Keratinocyte (primary cell): ENCODE measurements around the gene S100A2. TPM values are rescaled to one million over a fixed set of nuclear protein-coding genes. Genes with fewer than 3 reads are reported as not detected.

Experiments
- DNase-seq: peaks from one replicate; pipeline ENCODE4 v3.0.0-alpha.2; 2011; ENCODE audit warnings: low read depth, missing footprints, low spot score
- FAIRE-seq: peaks from 2 replicates; lab custom pipeline; 2011; peaks lifted over from hg19 to GRCh38; lab: Jason Lieb, UNC
- H2AFZ ChIP-seq: 2 replicates; pipeline ENCODE4 v1.6.0; 2012; ENCODE audit warnings: low read length, control low read depth, inconsistent platforms; ENCODE audit not compliant: control insufficient read depth
- H3K27ac ChIP-seq: 2 replicates; pipeline ENCODE4 v1.5.1; 2011; ENCODE audit warnings: low read length; ENCODE audit not compliant: control insufficient read depth, insufficient read depth
- H3K27me3 ChIP-seq: 3 replicates; pipeline ENCODE4 v1.6.0; 2011; ENCODE audit warnings: low read length; ENCODE audit not compliant: control insufficient read depth, insufficient read depth; ENCODE audit errors: extremely low read depth
- H3K36me3 ChIP-seq, 2 experiments: 2 replicates in 1 of 2; 3 replicates in 1 of 2; pipeline ENCODE4 v1.5.1; 2011; ENCODE audit warnings: low read length in 2 of 2, mild to moderate bottlenecking in 1 of 2; ENCODE audit not compliant: control insufficient read depth in 2 of 2, insufficient read depth in 2 of 2; ENCODE audit errors: extremely low read depth in 1 of 2
- H3K4me1 ChIP-seq: 3 replicates; pipeline ENCODE4 v1.5.1; 2011; ENCODE audit warnings: low read length; ENCODE audit not compliant: control insufficient read depth, insufficient read depth; ENCODE audit errors: extremely low read depth
- H3K4me2 ChIP-seq: 3 replicates; pipeline ENCODE4 v1.6.0; 2011; ENCODE audit warnings: low read depth, low read length; ENCODE audit not compliant: control insufficient read depth, insufficient read depth; ENCODE audit errors: extremely low read depth
- H3K4me3 ChIP-seq, 3 experiments: fragments of 200-600 bp in 1 of 3; sonication (generic) in 1 of 3; 2 replicates in 2 of 3; 3 replicates in 1 of 3; pipeline ENCODE4 v1.5.1; 2011 to 2016; ENCODE audit warnings: low read length in 3 of 3, mild to moderate bottlenecking in 3 of 3, control low read depth in 2 of 3, inconsistent platforms in 1 of 3, low read depth in 1 of 3, mixed read lengths in 1 of 3, mixed run types in 1 of 3, moderate library complexity in 1 of 3; ENCODE audit not compliant: control insufficient read depth in 2 of 3, insufficient read depth in 2 of 3; ENCODE audit errors: extremely low read depth in 1 of 3
- H3K79me2 ChIP-seq: 2 replicates; pipeline ENCODE4 v1.6.0; 2012; ENCODE audit warnings: low read length; ENCODE audit not compliant: control insufficient read depth, insufficient read depth
- H3K9ac ChIP-seq: 3 replicates; pipeline ENCODE4 v1.6.0; 2011; ENCODE audit warnings: low read length; ENCODE audit not compliant: control insufficient read depth, insufficient read depth; ENCODE audit errors: extremely low read depth
- H3K9me1 ChIP-seq: 3 replicates; pipeline ENCODE4 v1.6.0; 2011; ENCODE audit warnings: low read length; ENCODE audit not compliant: control insufficient read depth, insufficient read depth; ENCODE audit errors: extremely low read depth
- H3K9me3 ChIP-seq: 2 replicates; pipeline ENCODE4 v1.5.1; 2012; ENCODE audit warnings: low read depth, low read length; ENCODE audit not compliant: control insufficient read depth
- H4K20me1 ChIP-seq: 3 replicates; pipeline ENCODE4 v1.6.0; 2011; ENCODE audit warnings: low read length; ENCODE audit not compliant: control insufficient read depth, insufficient read depth; ENCODE audit errors: extremely low read depth
- CTCF ChIP-seq, 3 experiments: IDR thresholded peaks in 1 of 3; conservative IDR thresholded peaks in 1 of 3; optimal IDR thresholded peaks in 1 of 3; 2 replicates in 2 of 3; 3 replicates in 1 of 3; pipeline versions ENCODE3 to v1.5.1; 2011; ENCODE audit warnings: low read length in 3 of 3, mild to moderate bottlenecking in 3 of 3, moderate library complexity in 2 of 3, control low read depth in 1 of 3, inconsistent platforms in 1 of 3; ENCODE audit not compliant: insufficient read depth in 2 of 3; ENCODE audit errors: extremely low read depth in 1 of 3
- EZH2 ChIP-seq: IDR thresholded peaks from one replicate; pipeline ENCODE4 v1.6.1; 2012; ENCODE audit warnings: inconsistent platforms, mild to moderate bottlenecking, low read length, moderate library complexity
- dilution Hi-C: fragments of 300-500 bp; cut with MboI; formaldehyde crosslinking; loops from one replicate; pipeline ENCODE4 v1.7.0; 2020; ENCODE audit warnings: low sequenced_read_pairs; ENCODE audit not compliant: extremely low pct_ligation_motif_present
- polyA plus RNA-seq, 5 experiments: library from polyadenylated mRNA; depleted of rRNA in 3 of 5; stranded (reverse) in 3 of 5; stranded (forward) in 1 of 5; unstranded in 1 of 5; fragments of >200 nt; gene quantifications; 1 replicate in 1 of 5; 2 replicates in 3 of 5; 3 replicates in 1 of 5; pipeline versions ENCODE4 v1.2.1 to v1.2.3, GENCODE V29; 2011 to 2012; ENCODE audit warnings: missing spikeins in 2 of 5, low read depth in 1 of 5, low replicate concordance in 1 of 5

S100A2 gene
- polyA plus RNA-seq, 1 donor (not counting 4 experiments of a cell fraction or from before 2014, with no cell fraction given) = 12,757 TPM

DNA sequence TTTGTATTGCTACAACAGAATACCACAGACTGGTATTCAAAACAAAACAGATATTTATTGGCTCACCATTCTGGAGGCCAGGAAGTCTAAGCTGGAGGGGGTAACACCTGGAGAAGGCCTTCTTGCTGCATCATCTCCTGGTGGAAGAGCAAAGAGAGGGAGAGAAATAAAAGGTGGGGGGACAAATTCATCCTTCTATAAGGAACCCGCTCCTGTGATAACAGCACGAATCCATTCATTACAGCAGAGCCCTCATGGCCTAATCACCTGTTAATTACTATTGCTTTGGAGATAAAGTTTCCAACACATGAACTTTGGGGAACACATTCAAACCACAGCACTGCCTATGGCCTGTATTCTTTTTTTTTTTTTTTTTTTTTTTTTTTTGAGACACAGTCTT is 5.4 kb downstream of the S100A2 start:
- TF ChIP-seq CTCF (optimal IDR thresholded peaks at IDR 0.05 in 1 of 3, IDR thresholded peaks at IDR 0.05 in 1 of 3, conservative IDR thresholded peaks at IDR 0.05 in 1 of 3; ENCODE audit: extremely low read depth in 1 of 3, insufficient read depth in 2 of 3, low read length in 3 of 3) (no peak), EZH2 (no peak)
- Histone ChIP-seq H3K9ac (no peak overlapping the region), H3K36me3 (peaks cover 18 to 38% of the 10 kb centered on the region in 2 experiments), H3K4me1 (no peaks in the 10 kb centered on the region), H2AFZ (no peak overlapping the region), H3K27me3 (no peaks in the 10 kb centered on the region), H3K79me2 (peaks cover 18% of the 10 kb centered on the region), H3K9me3 (no peaks in the 10 kb centered on the region), H3K9me1 (no peaks in the 10 kb centered on the region), H3K4me3 (no peak overlapping the region), H4K20me1 (peaks cover 21% of the 10 kb centered on the region), H3K4me2 (no peak overlapping the region), H3K27ac (no peak overlapping the region)
- DNase-seq = no peak
- dilution Hi-C loops = no loop called here
- no peak for FAIRE-seq

DNA sequence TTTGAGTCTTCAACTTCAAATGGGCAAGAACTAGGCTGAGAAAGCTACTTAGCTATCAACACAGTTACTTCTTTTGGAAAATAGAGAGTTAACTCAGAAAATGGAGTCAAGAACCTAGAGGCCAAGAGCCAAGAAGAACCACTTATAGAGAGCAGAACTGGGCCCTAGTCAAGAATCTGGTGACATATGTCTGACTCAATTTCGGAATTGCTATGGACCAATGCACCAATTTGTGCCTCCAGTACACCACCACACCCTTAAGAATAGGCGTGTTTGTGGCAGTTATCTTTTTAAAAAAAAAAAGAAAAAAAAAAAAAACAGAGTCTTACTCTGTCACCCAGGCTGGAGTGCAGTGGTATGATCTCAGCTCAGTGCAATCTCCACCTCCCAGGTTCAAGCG is 7.8 kb downstream of the S100A2 start:
- TF ChIP-seq EZH2 (no peak), CTCF (optimal IDR thresholded peaks at IDR 0.05 in 1 of 3, IDR thresholded peaks at IDR 0.05 in 1 of 3, conservative IDR thresholded peaks at IDR 0.05 in 1 of 3; ENCODE audit: extremely low read depth in 1 of 3, insufficient read depth in 2 of 3, low read length in 3 of 3) (no peak)
- Histone ChIP-seq H3K4me2 (no peak overlapping the region), H3K27me3 (no peaks in the 10 kb centered on the region), H3K4me3 (no peak overlapping the region), H3K9ac (no peak overlapping the region), H3K9me3 (no peaks in the 10 kb centered on the region), H3K36me3 (peaks cover 18 to 40% of the 10 kb centered on the region in 2 experiments), H3K27ac (no peak overlapping the region), H3K4me1 (peaks cover 8% of the 10 kb centered on the region), H4K20me1 (peaks cover 8% of the 10 kb centered on the region), H3K9me1 (no peaks in the 10 kb centered on the region), H3K79me2 (no peaks in the 10 kb centered on the region), H2AFZ (no peak overlapping the region)
- no peak for DNase-seq
- dilution Hi-C loops = no loop called here
- FAIRE-seq = no peak
